Calu3 (cell line): ENCODE results near the gene CPS1. TPM values are rescaled to one million over a fixed set of nuclear protein-coding genes. Genes with fewer than 3 reads are reported as not detected.

Experiments
- BruUV-seq: library from RNA; stranded (reverse); fragments of 400-500 nt; replicated peaks from 2 replicates; lab custom pipeline; 2021; lab: Mats Ljungman, UMichigan
- CTCF ChIA-PET: fragments of 300-600 bp; sonication (Branson Sonifier 250); formaldehyde crosslinking; loops from one replicate; lab custom pipeline; 2022; ENCODE audit warnings: antibody characterized with exemption; lab: Charles Lee
- DNase-seq: peaks from one replicate; pipeline ENCODE4 v3.0.0; 2022
- H3K27ac Mint-ChIP-seq: one replicate; pipeline ENCODE4 v1.8.0; 2022; ENCODE audit warnings: mixed read lengths; ENCODE audit not compliant: unreplicated experiment
- H3K27me3 Mint-ChIP-seq: one replicate; pipeline ENCODE4 v1.8.0; 2022; ENCODE audit warnings: mixed read lengths; ENCODE audit not compliant: unreplicated experiment
- H3K36me3 Mint-ChIP-seq: one replicate; pipeline ENCODE4 v1.8.0; 2022; ENCODE audit warnings: mild to moderate bottlenecking, moderate library complexity, mixed read lengths; ENCODE audit not compliant: insufficient read depth, unreplicated experiment
- H3K4me1 Mint-ChIP-seq: one replicate; pipeline ENCODE4 v1.8.0; 2022; ENCODE audit warnings: mild to moderate bottlenecking, low read depth, mixed read lengths; ENCODE audit not compliant: unreplicated experiment
- H3K4me3 Mint-ChIP-seq: one replicate; pipeline ENCODE4 v1.8.0; 2022; ENCODE audit warnings: mild to moderate bottlenecking, low read depth, moderate library complexity, mixed read lengths; ENCODE audit not compliant: unreplicated experiment
- H3K9me3 Mint-ChIP-seq: one replicate; pipeline ENCODE4 v1.8.0; 2022; ENCODE audit warnings: low read depth, mixed read lengths; ENCODE audit not compliant: unreplicated experiment
- CTCF ChIP-seq: fragments of 200-600 bp; IDR thresholded peaks from one replicate; pipeline ENCODE4 v1.8.0; 2022; ENCODE audit warnings: antibody characterized with exemption; ENCODE audit not compliant: unreplicated experiment
- intact Hi-C: fragments of 100-400 bp; cut with micrococcal nuclease; formaldehyde crosslinking; loops from one replicate; pipeline ENCODE4 v1.10.0; 2022; ENCODE audit not compliant: unreplicated experiment
- total RNA-seq: library from RNA; stranded (reverse); gene quantifications from 2 replicates; pipeline ENCODE4 v1.2.3, GENCODE V29; 2022

The CPS1 gene
- total RNA-seq, 1 experiment from 2014 or later, result 0.80 TPM

- Mint-ChIP-seq H3K4me3 (no peak overlapping the region), H3K9me3 (peaks cover 3% of the 10 kb centered on the region), H3K4me1 (peaks cover 6% of the 10 kb centered on the region), H3K27ac (no peak overlapping the region), H3K27me3 (no peaks in the 10 kb centered on the region), H3K36me3 (no peaks in the 10 kb centered on the region)
- TF ChIP-seq CTCF, result no peak
- no peak for DNase-seq
- CTCF ChIA-PET, result no interaction called here
- no TSS peak for BruUV-seq
- intact Hi-C loops, result no loop called here
Measured at GRCh38 chr2:210522399-210522798, 34.0 kb upstream of the CPS1 start.

DNA sequence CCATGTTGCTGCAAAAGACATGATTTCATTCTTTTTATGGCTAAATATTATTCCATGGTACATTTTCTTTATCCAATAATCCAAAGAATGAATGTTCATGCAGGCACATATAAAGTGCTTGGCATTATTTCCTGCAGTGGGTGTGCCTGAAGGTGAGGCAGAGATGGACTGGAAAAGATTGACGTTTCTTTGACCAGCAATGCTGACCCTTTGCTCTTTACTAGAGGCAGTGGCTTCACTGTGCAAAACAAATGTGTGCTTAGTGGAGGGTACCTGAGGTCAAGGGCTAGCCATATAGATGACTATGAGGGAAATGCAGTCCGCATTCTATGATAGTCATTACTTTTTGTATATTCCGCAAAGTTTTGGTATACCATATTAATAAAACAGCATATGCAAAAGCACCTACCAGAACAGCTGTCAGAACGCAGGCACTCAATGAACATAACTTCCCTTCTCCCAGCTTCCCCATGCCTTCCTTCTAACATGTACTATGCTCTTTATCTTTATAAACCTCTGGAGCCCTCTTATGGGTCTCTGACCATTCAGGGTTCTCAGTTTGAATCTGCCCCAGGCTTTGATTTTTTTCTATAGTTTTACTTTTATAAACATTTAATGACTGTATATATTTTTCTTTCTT lies 32.6 kb upstream of the CPS1 start:
- no peaks in the 10 kb centered on the region for H3K36me3 Mint-ChIP-seq
- intact Hi-C loops, result no loop called here
- CTCF ChIA-PET, result interaction anchor here (0.7 to 1.3 kb wide), 2 partner anchors 20 to 150 kb away, joined by 3 read pairs; no protein-coding TSS in a partner anchor

DNA sequence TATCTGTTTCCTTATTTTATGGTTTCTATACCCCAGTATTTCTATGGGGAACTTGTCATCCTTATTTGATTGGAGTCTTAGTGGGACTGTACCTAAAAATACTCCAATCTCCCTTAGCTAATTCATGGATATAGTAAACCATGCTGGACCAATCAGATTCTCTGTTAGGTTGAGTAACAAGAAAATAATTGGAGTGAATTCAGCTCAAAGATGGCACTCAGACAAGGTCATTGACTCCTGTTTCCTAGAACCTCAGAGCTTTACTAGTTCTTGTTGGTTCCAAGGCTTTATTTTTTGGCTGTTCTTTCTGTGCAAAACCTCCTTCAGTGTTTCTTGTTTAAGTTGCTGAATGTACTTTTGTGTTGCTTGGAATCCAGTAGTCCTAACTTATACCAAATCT lies 31.9 kb upstream of the CPS1 start:
- no TSS peak for BruUV-seq
- DNase-seq, result no peak
- TF ChIP-seq CTCF, result no peak
- CTCF ChIA-PET, result interaction anchor here (1.3 kb wide), 1 partner anchor 21 kb away, joined by 3 read pairs; no protein-coding TSS in a partner anchor
- Mint-ChIP-seq H3K4me3 (no peak overlapping the region), H3K9me3 (peaks cover 3% of the 10 kb centered on the region), H3K36me3 (no peaks in the 10 kb centered on the region), H3K4me1 (peaks cover 8% of the 10 kb centered on the region), H3K27me3 (no peaks in the 10 kb centered on the region), H3K27ac (no peak overlapping the region)
- intact Hi-C loops, result no loop called here

More for the DNA sequence above, 32.6 kb upstream of the CPS1 start:
- BruUV-seq, result no TSS peak
- TF ChIP-seq CTCF, result no peak
- no peak overlapping the region for H3K4me3 Mint-ChIP-seq
- no peak overlapping the region for H3K27ac Mint-ChIP-seq
- no peaks in the 10 kb centered on the region for H3K27me3 Mint-ChIP-seq
- peaks cover 3% of the 10 kb centered on the region for H3K9me3 Mint-ChIP-seq
- peaks cover 8% of the 10 kb centered on the region for H3K4me1 Mint-ChIP-seq
- DNase-seq, result no peak

GRCh38 chr2:210527286-210527685 lies 29.1 kb upstream of the CPS1 start:
- BruUV-seq, result no TSS peak
- H3K9me3 Mint-ChIP-seq, result peaks cover 3% of the 10 kb centered on the region
- no peak for DNase-seq
- no peaks in the 10 kb centered on the region for H3K36me3 Mint-ChIP-seq
- no peaks in the 10 kb centered on the region for H3K27me3 Mint-ChIP-seq
- H3K27ac Mint-ChIP-seq, result no peak overlapping the region
- H3K4me3 Mint-ChIP-seq, result no peak overlapping the region
- TF ChIP-seq CTCF, result no peak
- CTCF ChIA-PET, result no interaction called here
- intact Hi-C loops, result no loop called here
- H3K4me1 Mint-ChIP-seq, result peaks cover 8% of the 10 kb centered on the region
